Transverse colon (tissue), 4 donors: Measurements from ENCODE around the gene FBXL17. TPM values are rescaled to one million over a fixed set of nuclear protein-coding genes. Genes with fewer than 3 reads are reported as not detected.

ENCODE experiments used
- DNase-seq: peaks from one replicate; pipeline ENCODE4 v3.0.0-alpha.2; 2019
- H3K27ac ChIP-seq, 4 donors: fragments of 200-600 bp; sonication (generic); 2 replicates each; pipeline ENCODE4 v1.5.1; 2016 to 2018; ENCODE audit warnings: inconsistent platforms in 4 of 4
- H3K27me3 ChIP-seq: fragments of 200-600 bp; sonication (generic); 2 replicates; pipeline ENCODE4 v1.5.1; 2017; ENCODE audit warnings: inconsistent platforms
- H3K36me3 ChIP-seq, 4 donors: fragments of 200-600 bp; sonication (generic); 2 replicates each; pipeline ENCODE4 v1.5.1; 2017 to 2019; ENCODE audit warnings: inconsistent platforms in 4 of 4
- H3K4me1 ChIP-seq, 4 donors: fragments of 200-600 bp; sonication (generic); 2 replicates each; pipeline ENCODE4 v1.5.1; 2017 to 2020; ENCODE audit warnings: inconsistent platforms in 4 of 4
- H3K4me3 ChIP-seq, 4 donors: fragments of 200-600 bp; sonication (generic); 1 replicate in 1 of 4; 2 replicates in 3 of 4; pipeline versions ENCODE4 v1.5.1 to v1.6.1; 2017 to 2019; ENCODE audit warnings: inconsistent platforms in 4 of 4
- H3K9me3 ChIP-seq, 2 donors: fragments of 200-600 bp; sonication (generic); 2 replicates each; pipeline ENCODE4 v1.5.1; 2017 to 2019; ENCODE audit warnings: inconsistent platforms in 2 of 2
- EP300 ChIP-seq: sonication (generic); formaldehyde crosslinking; IDR thresholded peaks from one replicate; pipeline ENCODE4 v1.6.1; 2017; ENCODE audit warnings: antibody characterized with exemption, low read depth
- POLR2A ChIP-seq: fragments of 450-650 bp; IDR thresholded peaks from one replicate; pipeline ENCODE4 v1.6.1; 2016; ENCODE audit warnings: antibody characterized with exemption, mild to moderate bottlenecking, moderate library complexity
- POLR2AphosphoS5 ChIP-seq, 3 donors: sonication (generic); formaldehyde crosslinking; IDR thresholded peaks; one replicate each; pipeline ENCODE4 v1.6.1; 2016; ENCODE audit warnings: antibody characterized with exemption in 3 of 3
- WGBS, 2 donors: methylation state at CpG; one replicate each; pipeline ENCODE4 v1.1.5; 2018; ENCODE audit warnings: low coverage in 1 of 2; 5-methylcytosine and 5-hydroxymethylcytosine counted together
- in situ Hi-C, 4 donors: fragments of 200-750 bp; cut with MboI; loops; one replicate each; pipeline versions ENCODE4 v1.15.0 to v1.15.1; 2017; ENCODE audit warnings: low sequenced_read_pairs in 3 of 4, low pct_ligation_motif_present in 1 of 4, low pct_unique_long_range_greater_than_20kb in 1 of 4
- intact Hi-C: fragments of 100-400 bp; cut with DNase I; formaldehyde crosslinking; loops from one replicate; pipeline ENCODE4 v1.15.1; 2023; ENCODE audit warnings: low total_unique reads
- total RNA-seq, 4 donors: library from RNA; depleted of rRNA; stranded (reverse); fragments of >200 nt; gene quantifications; one replicate each; pipeline ENCODE4 v1.1.0, GENCODE V29; 2016
- TF ChIP-seq, protein P1 (sequence below), 5 experiments: fragments of 200-600 bp in 3 of 5; fragments of 450-650 bp in 2 of 5; sonication (generic) in 3 of 5; IDR thresholded peaks; 1 replicate in 2 of 5; 2 replicates in 3 of 5; pipeline ENCODE4 v1.5.1; 2016 to 2017; ENCODE audit warnings: antibody characterized with exemption in 5 of 5, inconsistent platforms in 3 of 5, mild to moderate bottlenecking in 2 of 5, moderate library complexity in 1 of 5

The FBXL17 gene
- total RNA-seq, 4 donors from 2014 or later = 17.7 to 99.5 (median 24.6) TPM

DNA sequence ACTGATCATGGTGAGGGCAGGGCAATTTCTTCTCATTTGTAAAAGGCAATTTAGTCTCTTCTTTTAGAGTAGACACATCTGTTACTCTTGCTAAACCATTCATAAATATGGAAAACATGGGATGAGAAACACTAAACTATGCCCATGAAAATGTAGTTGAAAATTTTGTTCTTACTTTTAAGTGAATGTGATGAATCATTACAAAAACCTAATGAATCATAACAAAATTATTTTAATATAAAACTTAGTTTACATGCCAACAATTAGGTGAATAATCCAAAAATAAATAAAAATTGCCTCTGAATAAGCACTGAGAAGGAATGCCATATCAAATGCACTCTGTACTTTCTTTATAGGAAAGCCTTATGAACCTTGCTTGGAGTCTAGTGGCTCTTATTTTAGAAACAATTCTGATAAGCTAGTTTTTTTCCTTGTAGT lies 413.5 kb downstream of the FBXL17 start:
- in situ Hi-C loops (no loop called here), intact Hi-C loops (no loop called here)
- Histone ChIP-seq H3K27ac (no peak overlapping the region), H3K27me3 (no peaks in the 10 kb centered on the region), H3K4me1 (peaks cover 0 to 3% (median 0%) of the 10 kb centered on the region in 4 donors), H3K4me3 (no peak overlapping the region), H3K9me3 (no peaks in the 10 kb centered on the region), H3K36me3 (no peaks in the 10 kb centered on the region)
- no peak for TF ChIP-seq POLR2AphosphoS5 (IDR thresholded peaks at IDR 0.05)
- TF ChIP-seq, protein P1, sequence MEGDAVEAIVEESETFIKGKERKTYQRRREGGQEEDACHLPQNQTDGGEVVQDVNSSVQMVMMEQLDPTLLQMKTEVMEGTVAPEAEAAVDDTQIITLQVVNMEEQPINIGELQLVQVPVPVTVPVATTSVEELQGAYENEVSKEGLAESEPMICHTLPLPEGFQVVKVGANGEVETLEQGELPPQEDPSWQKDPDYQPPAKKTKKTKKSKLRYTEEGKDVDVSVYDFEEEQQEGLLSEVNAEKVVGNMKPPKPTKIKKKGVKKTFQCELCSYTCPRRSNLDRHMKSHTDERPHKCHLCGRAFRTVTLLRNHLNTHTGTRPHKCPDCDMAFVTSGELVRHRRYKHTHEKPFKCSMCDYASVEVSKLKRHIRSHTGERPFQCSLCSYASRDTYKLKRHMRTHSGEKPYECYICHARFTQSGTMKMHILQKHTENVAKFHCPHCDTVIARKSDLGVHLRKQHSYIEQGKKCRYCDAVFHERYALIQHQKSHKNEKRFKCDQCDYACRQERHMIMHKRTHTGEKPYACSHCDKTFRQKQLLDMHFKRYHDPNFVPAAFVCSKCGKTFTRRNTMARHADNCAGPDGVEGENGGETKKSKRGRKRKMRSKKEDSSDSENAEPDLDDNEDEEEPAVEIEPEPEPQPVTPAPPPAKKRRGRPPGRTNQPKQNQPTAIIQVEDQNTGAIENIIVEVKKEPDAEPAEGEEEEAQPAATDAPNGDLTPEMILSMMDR (IDR thresholded peaks at IDR 0.05) = no peak
- TF ChIP-seq EP300 = no peak
- TF ChIP-seq POLR2A = no peak
- no peak for DNase-seq

DNA sequence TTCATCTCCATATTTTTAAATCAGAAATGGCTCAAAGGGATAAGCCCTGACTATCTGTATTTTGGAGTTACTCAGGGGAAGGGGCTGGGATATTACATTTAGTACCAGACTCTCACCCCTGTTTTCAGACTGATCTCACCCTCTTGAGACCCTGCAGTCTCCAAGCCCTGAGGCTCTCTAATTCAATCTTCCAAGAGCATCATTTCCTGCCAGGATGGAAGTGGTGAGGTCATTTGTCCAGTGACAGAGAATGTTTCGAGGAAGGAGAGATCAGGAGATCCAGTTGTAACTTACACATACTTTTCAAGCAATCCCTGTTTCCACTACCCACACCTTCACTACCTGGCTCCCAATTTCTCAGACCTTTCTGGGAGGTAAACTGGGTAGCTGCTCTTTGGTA lies 415.7 kb downstream of the FBXL17 start:
- Histone ChIP-seq H3K4me1 (no peaks in the 10 kb centered on the region), H3K36me3 (no peaks in the 10 kb centered on the region), H3K9me3 (no peaks in the 10 kb centered on the region), H3K27me3 (no peaks in the 10 kb centered on the region), H3K27ac (no peak overlapping the region), H3K4me3 (no peak overlapping the region)
- no peak for DNase-seq
- TF ChIP-seq EP300 = no peak
- no peak for TF ChIP-seq POLR2AphosphoS5 (IDR thresholded peaks at IDR 0.05)
- TF ChIP-seq POLR2A = no peak
- TF ChIP-seq, protein P1 (IDR thresholded peaks at IDR 0.05) = no peak
- in situ Hi-C loops (no loop called here), intact Hi-C loops (no loop called here)
- 67 to 96% methylated on average over 1 of the region's 1 CpG for WGBS, 2 donors

DNA sequence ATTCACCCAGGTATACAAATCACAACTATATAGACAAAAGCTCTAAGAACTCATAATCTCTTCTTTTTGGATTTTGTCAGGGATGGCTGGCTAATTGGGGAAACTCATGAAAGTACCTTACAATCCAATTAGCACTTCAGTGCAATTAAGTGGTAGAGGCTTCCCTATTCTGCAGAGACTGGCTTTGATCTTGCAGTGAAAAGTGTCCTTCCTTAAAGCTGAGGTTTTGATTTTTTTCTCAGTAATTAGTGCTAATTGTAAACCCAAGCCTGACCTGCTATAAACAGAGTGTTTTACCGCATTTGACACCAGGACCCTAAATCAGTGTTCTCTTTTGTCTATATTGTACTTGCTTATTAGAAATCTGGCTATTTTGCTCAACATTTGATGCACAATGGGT lies 417.2 kb downstream of the FBXL17 start:
- Histone ChIP-seq H3K4me1 (no peaks in the 10 kb centered on the region), H3K36me3 (no peaks in the 10 kb centered on the region), H3K27ac (no peak overlapping the region), H3K9me3 (no peaks in the 10 kb centered on the region), H3K4me3 (no peak overlapping the region), H3K27me3 (no peaks in the 10 kb centered on the region)
- intact Hi-C loops (no loop called here), in situ Hi-C loops (no loop called here)
- TF ChIP-seq EP300 = no peak
- TF ChIP-seq POLR2AphosphoS5 (IDR thresholded peaks at IDR 0.05) = no peak
- TF ChIP-seq POLR2A = no peak
- TF ChIP-seq, protein P1 (IDR thresholded peaks at IDR 0.05) = no peak
- DNase-seq = no peak
- WGBS, 2 donors = 98 to 100% methylated on average over 1 of the region's 1 CpG

DNA sequence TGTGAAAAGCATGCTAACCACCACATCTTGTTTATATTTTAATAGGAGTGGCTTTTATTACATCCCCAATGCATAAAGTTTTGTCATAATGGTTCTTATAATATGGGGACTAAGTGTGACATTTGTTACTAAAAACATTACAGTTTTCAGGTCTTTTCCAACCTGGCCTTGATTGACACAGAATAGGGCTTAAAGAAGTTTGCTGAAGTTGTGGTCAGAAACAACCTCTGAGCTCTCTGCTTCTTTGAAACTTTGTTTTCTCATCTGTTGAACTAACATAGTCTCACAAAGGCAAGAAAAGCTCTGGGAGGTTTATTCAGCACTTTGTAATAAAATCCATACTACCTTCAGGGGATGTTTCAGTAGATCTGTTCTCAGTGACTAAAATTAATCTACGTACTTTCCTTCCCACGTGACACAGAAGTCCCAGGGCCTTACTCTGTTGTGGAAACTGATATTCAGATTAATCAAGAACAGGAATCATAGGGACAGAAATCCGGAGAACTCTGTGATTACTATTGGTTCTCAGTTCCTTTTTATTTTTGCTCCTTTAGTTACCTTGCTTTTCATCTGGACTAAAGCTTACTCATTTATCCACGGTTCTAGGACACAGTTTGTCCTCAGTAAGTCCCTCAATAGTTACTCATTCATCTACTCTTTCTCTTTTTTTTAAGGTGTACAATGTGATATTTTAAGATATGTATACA lies 422.2 kb downstream of the FBXL17 start:
- Histone ChIP-seq H3K9me3 (no peaks in the 10 kb centered on the region), H3K4me1 (no peaks in the 10 kb centered on the region), H3K27me3 (no peaks in the 10 kb centered on the region), H3K27ac (no peak overlapping the region), H3K36me3 (no peaks in the 10 kb centered on the region), H3K4me3 (no peak overlapping the region)
- WGBS, 2 donors = 85 to 86% methylated on average over 4 of the region's 4 CpGs
- TF ChIP-seq EP300 (no peak), POLR2A (no peak), POLR2AphosphoS5 (IDR thresholded peaks at IDR 0.05) (no peak)
- TF ChIP-seq, protein P1 (IDR thresholded peaks at IDR 0.05) = no peak
- no peak for DNase-seq
- in situ Hi-C loops (no loop called here), intact Hi-C loops (no loop called here)
